HepG2 (cell line): ENCODE measurements around the gene FBXO10. TPM values are rescaled to one million over a fixed set of nuclear protein-coding genes. Genes with fewer than 3 reads are reported as not detected.

Source experiments
- ATAC-seq: fragments of 200-7000 bp; cut with Tn5 transposase; 3 replicates; pipeline ENCODE4 v1.9.1; 2020; ENCODE audit warnings: mild to moderate bottlenecking, moderate library complexity
- BruUV-seq: library from RNA; stranded (reverse); fragments of 400-500 nt; replicated peaks from 2 replicates; lab custom pipeline; 2021; lab: Mats Ljungman, UMichigan
- CTCF ChIA-PET: fragments of 300-600 bp; formaldehyde crosslinking; extraction: SDS; loops from one replicate; lab custom pipeline; 2021; ENCODE audit warnings: low total read pairs, inconsistent platforms, low intra/inter-chr PET ratio; lab: Yijun Ruan, JAX
- POLR2A ChIA-PET: fragments of 350-600 bp; sonication (Branson Sonifier 250); formaldehyde crosslinking; loops from one replicate; lab custom pipeline; 2020; ENCODE audit warnings: antibody characterized with exemption, inconsistent platforms; lab: Yijun Ruan, JAX
- DNase-seq: peaks from one replicate; pipeline ENCODE4 v3.0.0-alpha.2; 2015; ENCODE audit warnings: low spot score
- FAIRE-seq: peaks from 3 replicates; lab custom pipeline; 2011; peaks lifted over from hg19 to GRCh38; lab: Jason Lieb, UNC
- H2AFZ ChIP-seq: one replicate; pipeline ENCODE4 v1.6.1; 2011; ENCODE audit warnings: low read length, inconsistent platforms
- H3K27ac ChIP-seq: fragments of 300-600 bp; 3 replicates; pipeline ENCODE4 v1.8.0; 2011; ENCODE audit warnings: mixed run types, mild to moderate bottlenecking, mixed read lengths, low read length, inconsistent platforms; ENCODE audit not compliant: insufficient read depth; ENCODE audit errors: extremely low read length
- H3K27me3 ChIP-seq, 2 experiments: fragments of 200-600 bp in 1 of 2; 2 replicates in 1 of 2; 3 replicates in 1 of 2; pipeline versions ENCODE4 v1.6.0 to v1.8.0; 2011; ENCODE audit warnings: low read length in 2 of 2, mild to moderate bottlenecking in 2 of 2, moderate library complexity in 2 of 2, inconsistent platforms in 1 of 2; ENCODE audit not compliant: insufficient read depth in 2 of 2, control insufficient read depth in 1 of 2
- H3K36me3 ChIP-seq, 2 experiments: fragments of 200-600 bp in 1 of 2; replicated peaks in 1 of 2; 2 replicates in 1 of 2; 3 replicates in 1 of 2; pipeline versions ENCODE4 v1.5.1 to v1.8.0; 2011; ENCODE audit warnings: low read length in 2 of 2, inconsistent platforms in 1 of 2; ENCODE audit not compliant: insufficient read depth in 2 of 2, control insufficient read depth in 1 of 2
- H3K4me1 ChIP-seq: 2 replicates; pipeline ENCODE4 v1.5.1; 2012; ENCODE audit warnings: low read length, inconsistent platforms; ENCODE audit not compliant: insufficient read depth
- H3K4me2 ChIP-seq: 2 replicates; pipeline ENCODE4 v1.6.0; 2011; ENCODE audit warnings: low read depth, low read length, inconsistent platforms
- H3K4me3 ChIP-seq, 3 experiments: fragments of 200-600 bp in 1 of 3; sonication (generic), shearing (Covaris generic) in 1 of 3; replicated peaks in 1 of 3; 2 replicates each; pipeline ENCODE4 v1.5.1; 2011 to 2016; ENCODE audit warnings: low read length in 3 of 3, inconsistent platforms in 2 of 3, low read depth in 2 of 3, mild to moderate bottlenecking in 2 of 3, control low read depth in 1 of 3, mixed read lengths in 1 of 3; ENCODE audit not compliant: insufficient read depth in 1 of 3
- H3K79me2 ChIP-seq: one replicate; pipeline ENCODE4 v1.6.1; 2011; ENCODE audit warnings: low read length, inconsistent platforms; ENCODE audit not compliant: insufficient read depth
- H3K9ac ChIP-seq: 2 replicates; pipeline ENCODE4 v1.6.0; 2011; ENCODE audit warnings: mild to moderate bottlenecking, low read depth, low read length, inconsistent platforms; ENCODE audit not compliant: insufficient read depth
- H3K9me3 ChIP-seq: 2 replicates; pipeline ENCODE4 v1.5.1; 2012; ENCODE audit warnings: mild to moderate bottlenecking, low read length
- H4K20me1 ChIP-seq: 2 replicates; pipeline ENCODE4 v1.6.0; 2011; ENCODE audit warnings: inconsistent platforms, mild to moderate bottlenecking, low read length, moderate library complexity; ENCODE audit not compliant: insufficient read depth
- CREBL2 ChIP-seq: sonication (generic); formaldehyde crosslinking; IDR thresholded peaks from 2 replicates; pipeline ENCODE4 v1.8.1; 2023; ENCODE audit warnings: missing genetic modification reagents, mild to moderate bottlenecking, borderline replicate concordance
- FOXM1 ChIP-seq: sonication (generic); formaldehyde crosslinking; IDR thresholded peaks from 2 replicates; pipeline ENCODE4 v1.5.0; 2020; ENCODE audit warnings: missing genetic modification reagents
- GTF2F1 ChIP-seq: fragments of 150-350 bp; IDR thresholded peaks from 2 replicates; pipeline ENCODE4 v1.6.1; 2014; ENCODE audit warnings: low read length
- HNF4A ChIP-seq: sonication (generic); formaldehyde crosslinking; IDR thresholded peaks from 2 replicates; pipeline ENCODE4 v1.4.0; 2020; ENCODE audit warnings: missing genetic modification reagents
- IKZF4 ChIP-seq: sonication (generic); formaldehyde crosslinking; IDR thresholded peaks from 2 replicates; pipeline ENCODE4 v1.5.1; 2020; ENCODE audit warnings: borderline replicate concordance, mild to moderate bottlenecking, low read depth, missing genetic modification reagents; ENCODE audit errors: not compliant biosample characterization
- KLF12 ChIP-seq: sonication (generic); formaldehyde crosslinking; IDR thresholded peaks from 2 replicates; pipeline ENCODE4 v1.4.0; 2020; ENCODE audit warnings: missing genetic modification reagents, borderline replicate concordance
- NFYC ChIP-seq: IDR thresholded peaks from 2 replicates; pipeline ENCODE4 v1.6.1; 2016; ENCODE audit warnings: missing genetic modification reagents, missing compliant biosample characterization
- ZNF264 ChIP-seq: sonication (generic); formaldehyde crosslinking; IDR thresholded peaks from 2 replicates; pipeline ENCODE4 v1.4.0; 2020; ENCODE audit warnings: missing genetic modification reagents
- ZNF484 ChIP-seq: sonication (generic); formaldehyde crosslinking; IDR thresholded peaks from 2 replicates; pipeline ENCODE4 v1.5.1; 2020; ENCODE audit warnings: mild to moderate bottlenecking, low read depth, missing genetic modification reagents, borderline replicate concordance
- ZNF687 ChIP-seq: sonication (generic); formaldehyde crosslinking; IDR thresholded peaks from 2 replicates; pipeline ENCODE4 v1.5.1; 2020; ENCODE audit warnings: mild to moderate bottlenecking, missing genetic modification reagents, moderate library complexity
- WGBS: methylation state at CpG from one replicate; pipeline ENCODE4 v1.1.6; 2017; ENCODE audit warnings: low lambda C conversion rate; 5-methylcytosine and 5-hydroxymethylcytosine counted together
- in situ Hi-C: cut with HindIII; loops from 2 replicates; pipeline ENCODE4 v1.10.0; 2017; ENCODE audit warnings: low pct_unique_long_range_greater_than_20kb; ENCODE audit not compliant: extremely low pct_ligation_motif_present
- intact Hi-C: fragments of 100-400 bp; cut with micrococcal nuclease; formaldehyde crosslinking; loops from one replicate; pipeline ENCODE4 v1.10.0; 2022; ENCODE audit not compliant: unreplicated experiment
- polyA plus RNA-seq, 8 experiments: library from polyadenylated mRNA; depleted of rRNA in 3 of 8; stranded (reverse) in 7 of 8; unstranded in 1 of 8; fragments of >200 nt; fragmentation: Illumina TruSeq in 4 of 8; extraction: Trizol in 4 of 8; gene quantifications; 2 replicates each; pipeline versions ENCODE4 v1.2.1 to v1.2.3, GENCODE V29; 2011 to 2016; ENCODE audit warnings: low read depth in 4 of 8, missing spikeins in 1 of 8, mixed read lengths in 1 of 8; ENCODE audit not compliant: insufficient read depth in 1 of 8
- total RNA-seq, 5 experiments: library from RNA; depleted of rRNA; stranded (reverse); fragments of >200 nt; fragmentation: Illumina TruSeq; extraction: Trizol; gene quantifications; 2 replicates each; pipeline ENCODE4 v1.2.3, GENCODE V29; 2016; ENCODE audit warnings: low read depth in 1 of 5

Gene FBXO10
- total and polyA plus RNA-seq, 2 of the 13 experiments (the other 11 are each of a cell fraction or from before 2014, with no cell fraction given), result 3.1 to 5.1 TPM

DNA sequence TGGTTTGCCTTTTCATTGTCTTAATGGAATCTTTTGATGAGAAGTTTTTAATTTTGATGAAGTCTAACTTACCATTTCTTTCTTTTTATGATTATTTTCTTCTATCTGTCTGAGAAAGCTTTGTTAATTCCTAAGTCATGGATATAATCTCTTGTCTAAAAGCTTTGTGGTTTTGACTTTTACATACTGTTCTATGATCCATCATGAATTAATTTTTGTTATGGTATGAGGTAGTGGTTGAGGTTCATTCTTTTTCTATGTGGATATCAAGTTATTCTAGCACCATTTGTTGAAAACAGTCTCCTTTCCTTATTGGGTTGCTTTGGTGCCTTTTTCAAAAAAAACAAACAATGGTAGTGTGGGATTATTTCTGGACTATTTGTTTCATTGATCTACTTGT is 20.4 kb downstream of the FBXO10 start (continued):
- TF ChIP-seq ZNF687 (no peak), IKZF4 (CRISPR knock-in tag) (no peak), GTF2F1 (no peak)

GRCh38 chr9:37554318-37554717 is 21.9 kb downstream of the FBXO10 start:
- TF ChIP-seq ZNF484 (CRISPR knock-in tag) (no peak), ZNF264 (CRISPR knock-in tag) (no peak), NFYC (CRISPR knock-in tag) (no peak), HNF4A (CRISPR knock-in tag) (no peak), GTF2F1 (no peak), KLF12 (no peak), CREBL2 (CRISPR knock-in tag) (no peak), FOXM1 (CRISPR knock-in tag) (no peak)
- H4K20me1 ChIP-seq, result no peaks in the 10 kb centered on the region
- 95% methylated on average over 3 of the region's 3 CpGs for WGBS
- no peaks in the 10 kb centered on the region for H3K79me2 ChIP-seq
- no peak overlapping the region for H3K9ac ChIP-seq
- H3K4me1 ChIP-seq, result peaks cover 8% of the 10 kb centered on the region; the same call in 1 of the 2 replicates
- no peak overlapping the region for H3K27ac ChIP-seq
- DNase-seq, result no peak
- no TSS peak for BruUV-seq
- no peaks in the 10 kb centered on the region for H3K27me3 ChIP-seq
- no peak overlapping the region for H2AFZ ChIP-seq
- no peak for FAIRE-seq
- intact Hi-C loops (no loop called here), in situ Hi-C loops (no loop called here)
- POLR2A ChIA-PET, result no interaction called here
- CTCF ChIA-PET, result no interaction called here
- no peaks in the 10 kb centered on the region for H3K9me3 ChIP-seq
- ATAC-seq, result no peak
- H3K4me2 ChIP-seq, result no peak overlapping the region
- H3K36me3 ChIP-seq, result no peaks in the 10 kb centered on the region
- no peak overlapping the region for H3K4me3 ChIP-seq
